Measurements from ENCODE around the gene SYCP2. TPM values are rescaled to one million over a fixed set of nuclear protein-coding genes. Genes with fewer than 3 reads are reported as not detected.

SYCP2 gene
- total and polyA plus RNA-seq, 11 donors, result 0.59 to 2.6 (median 1.1) TPM

DNA sequence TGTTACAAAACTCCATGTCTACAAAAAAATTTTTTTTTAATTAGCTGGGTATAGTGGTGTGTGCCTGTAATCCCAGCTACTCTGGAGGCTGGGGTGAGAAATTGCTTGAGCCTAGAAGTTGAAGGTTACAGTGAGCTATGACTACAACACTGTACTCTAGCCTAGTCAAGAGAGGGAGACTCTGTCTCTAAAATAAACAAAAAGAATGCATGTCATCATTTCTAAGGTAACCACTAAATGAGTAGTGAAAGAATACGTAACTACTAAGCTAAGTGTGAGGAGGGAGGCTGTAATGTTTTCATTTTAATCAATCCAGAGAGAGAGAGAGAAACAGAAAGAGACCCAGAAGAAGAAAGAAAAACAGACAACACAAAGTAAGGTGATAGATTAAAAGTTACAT lies 9.9 kb downstream of the SYCP2 start:
- DNase-seq (no peak), ATAC-seq (no peak)
- Histone ChIP-seq H3K4me1 (no peaks in the 10 kb centered on the region), H3K9me3 (no peaks in the 10 kb centered on the region), H3K27me3 (no peaks in the 10 kb centered on the region), H3K36me3 (no peaks in the 10 kb centered on the region), H3K4me3 (no peak overlapping the region), H3K27ac (no peak overlapping the region)
- intact Hi-C loops (cut with DNase I), result no loop called here
- TF ChIP-seq POLR2A (IDR thresholded peaks at IDR 0.05), result no peak
- TF ChIP-seq, protein P1, sequence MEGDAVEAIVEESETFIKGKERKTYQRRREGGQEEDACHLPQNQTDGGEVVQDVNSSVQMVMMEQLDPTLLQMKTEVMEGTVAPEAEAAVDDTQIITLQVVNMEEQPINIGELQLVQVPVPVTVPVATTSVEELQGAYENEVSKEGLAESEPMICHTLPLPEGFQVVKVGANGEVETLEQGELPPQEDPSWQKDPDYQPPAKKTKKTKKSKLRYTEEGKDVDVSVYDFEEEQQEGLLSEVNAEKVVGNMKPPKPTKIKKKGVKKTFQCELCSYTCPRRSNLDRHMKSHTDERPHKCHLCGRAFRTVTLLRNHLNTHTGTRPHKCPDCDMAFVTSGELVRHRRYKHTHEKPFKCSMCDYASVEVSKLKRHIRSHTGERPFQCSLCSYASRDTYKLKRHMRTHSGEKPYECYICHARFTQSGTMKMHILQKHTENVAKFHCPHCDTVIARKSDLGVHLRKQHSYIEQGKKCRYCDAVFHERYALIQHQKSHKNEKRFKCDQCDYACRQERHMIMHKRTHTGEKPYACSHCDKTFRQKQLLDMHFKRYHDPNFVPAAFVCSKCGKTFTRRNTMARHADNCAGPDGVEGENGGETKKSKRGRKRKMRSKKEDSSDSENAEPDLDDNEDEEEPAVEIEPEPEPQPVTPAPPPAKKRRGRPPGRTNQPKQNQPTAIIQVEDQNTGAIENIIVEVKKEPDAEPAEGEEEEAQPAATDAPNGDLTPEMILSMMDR (IDR thresholded peaks at IDR 0.05), result no peak
- 94 to 99% (median 94%) methylated on average over 1 of the region's 1 CpG for WGBS, 4 donors

- H3K9me3 ChIP-seq, result no peaks in the 10 kb centered on the region
- no peak overlapping the region for H3K4me3 ChIP-seq
- DNase-seq (no peak), ATAC-seq (no peak)
- intact Hi-C loops (cut with DNase I), result no loop called here
- no peaks in the 10 kb centered on the region for H3K27me3 ChIP-seq
- H3K4me1 ChIP-seq, result no peaks in the 10 kb centered on the region
- no peak overlapping the region for H3K27ac ChIP-seq
- TF ChIP-seq, protein P1 (IDR thresholded peaks at IDR 0.05), result no peak
- no peak for TF ChIP-seq POLR2A (IDR thresholded peaks at IDR 0.05)
- H3K36me3 ChIP-seq, result no peaks in the 10 kb centered on the region
Measured at GRCh38 chr20:59920944-59921343, 12.5 kb downstream of the SYCP2 start.

DNA sequence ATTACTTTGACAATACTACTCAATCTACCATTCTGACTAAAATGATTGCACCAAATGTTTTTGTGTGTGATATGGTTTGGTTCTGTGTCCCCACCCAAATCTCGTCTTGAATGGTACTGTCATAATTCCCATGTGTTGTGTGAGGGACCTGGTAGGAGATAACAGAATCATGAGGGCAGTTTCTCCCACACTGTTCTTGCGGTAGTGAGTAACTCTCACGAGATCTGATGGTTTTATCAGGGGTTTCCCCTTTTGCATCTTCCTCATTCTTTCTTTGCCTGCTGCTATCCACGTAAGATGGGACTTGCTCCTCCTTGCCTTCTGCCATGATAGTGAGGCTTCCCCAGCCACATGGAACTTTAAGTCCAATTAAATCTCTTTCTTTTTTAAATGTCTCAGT lies 20.8 kb downstream of the SYCP2 start:
- TF ChIP-seq, protein P1 (IDR thresholded peaks at IDR 0.05), result no peak
- TF ChIP-seq POLR2A (IDR thresholded peaks at IDR 0.05), result no peak
- ATAC-seq, result no peak
- no peaks in the 10 kb centered on the region for H3K27me3 ChIP-seq

DNA sequence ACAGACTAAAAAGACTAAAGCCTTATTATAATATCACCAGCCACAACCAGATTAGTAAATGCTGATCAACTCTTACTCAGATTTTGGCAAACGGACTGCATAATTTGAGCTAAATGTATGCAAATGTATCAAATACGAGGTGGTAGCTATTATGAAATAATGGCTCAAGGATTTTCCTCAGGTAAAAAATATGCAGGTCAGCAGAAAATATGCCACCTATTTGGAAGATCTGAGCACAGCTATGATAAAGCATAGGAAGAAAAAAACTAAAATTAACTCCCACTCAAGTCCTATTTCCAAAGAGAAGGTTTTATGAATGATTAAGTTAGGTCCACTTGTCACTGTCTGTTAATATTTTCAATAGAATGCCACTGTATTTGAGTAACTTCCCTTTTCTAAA lies 22.4 kb downstream of the SYCP2 start:
- no peak for TF ChIP-seq POLR2A (IDR thresholded peaks at IDR 0.05)
- TF ChIP-seq, protein P1 (IDR thresholded peaks at IDR 0.05), result no peak
- no peak for DNase-seq
- intact Hi-C loops (cut with DNase I), result no loop called here
- no peak overlapping the region for H3K4me3 ChIP-seq
- 91 to 95% (median 93%) methylated on average over 2 of the region's 2 CpGs for WGBS, 4 donors
- H3K36me3 ChIP-seq, result no peaks in the 10 kb centered on the region
- ATAC-seq, result no peak
- no peak overlapping the region for H3K27ac ChIP-seq
- H3K4me1 ChIP-seq, result no peaks in the 10 kb centered on the region
- H3K27me3 ChIP-seq, result no peaks in the 10 kb centered on the region
- no peaks in the 10 kb centered on the region for H3K9me3 ChIP-seq

More for the DNA sequence above, 20.8 kb downstream of the SYCP2 start:
- H3K9me3 ChIP-seq, result no peaks in the 10 kb centered on the region
- H3K4me1 ChIP-seq, result no peaks in the 10 kb centered on the region
- no peak overlapping the region for H3K27ac ChIP-seq
- no peak overlapping the region for H3K4me3 ChIP-seq
- H3K36me3 ChIP-seq, result no peaks in the 10 kb centered on the region
- intact Hi-C loops (cut with DNase I), result no loop called here
- DNase-seq, result no peak
- WGBS, 4 donors, result 71 to 79% (median 75%) methylated on average over 4 of the region's 4 CpGs

Measured in heart left ventricle (tissue), 16 donors.